NCI-H226 (cell line): ENCODE measurements around the gene ADGB.
"Not testable (repeated sequence)": the region's sequence is repeated elsewhere in the genome, so short reads cannot be mapped to it uniquely, and the experiment has no call there.

Experiments
- DNase-seq: peaks from one replicate; pipeline ENCODE4 v3.0.0-alpha.2; 2015

Gene ADGB

DNA sequence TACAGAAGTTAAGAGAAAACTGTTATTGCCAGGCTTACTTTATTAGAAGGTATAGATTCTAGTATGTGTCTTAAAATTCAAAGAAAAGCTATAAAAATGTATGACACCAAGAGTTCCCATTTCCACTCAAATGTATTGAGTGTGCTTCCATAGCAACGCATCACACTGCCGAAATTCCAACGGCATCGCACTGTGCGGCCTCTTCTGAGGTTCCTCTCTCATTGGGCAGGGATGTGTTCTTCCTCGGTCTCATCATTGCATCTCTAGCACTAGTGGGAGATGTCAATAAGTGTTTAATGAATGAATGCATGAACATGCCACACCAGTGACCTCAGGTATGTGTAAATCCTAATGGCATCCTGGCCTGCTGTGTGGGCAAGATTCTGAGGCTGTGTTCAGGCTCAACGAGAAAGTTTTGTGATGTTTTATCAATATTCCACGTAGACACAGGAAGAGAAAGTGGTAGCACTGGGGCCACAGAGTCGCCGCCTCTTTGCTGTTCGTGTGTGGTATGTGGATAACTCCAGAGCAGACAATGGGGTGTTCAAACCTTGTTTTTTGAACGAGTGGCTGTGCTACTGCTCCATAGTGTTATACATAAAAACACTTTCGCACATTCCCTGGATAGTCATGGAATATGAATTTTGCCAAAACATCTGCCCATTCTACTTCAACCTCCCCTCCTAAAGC, 171.6 kb downstream of the ADGB start:
- DNase-seq: no peak

DNA sequence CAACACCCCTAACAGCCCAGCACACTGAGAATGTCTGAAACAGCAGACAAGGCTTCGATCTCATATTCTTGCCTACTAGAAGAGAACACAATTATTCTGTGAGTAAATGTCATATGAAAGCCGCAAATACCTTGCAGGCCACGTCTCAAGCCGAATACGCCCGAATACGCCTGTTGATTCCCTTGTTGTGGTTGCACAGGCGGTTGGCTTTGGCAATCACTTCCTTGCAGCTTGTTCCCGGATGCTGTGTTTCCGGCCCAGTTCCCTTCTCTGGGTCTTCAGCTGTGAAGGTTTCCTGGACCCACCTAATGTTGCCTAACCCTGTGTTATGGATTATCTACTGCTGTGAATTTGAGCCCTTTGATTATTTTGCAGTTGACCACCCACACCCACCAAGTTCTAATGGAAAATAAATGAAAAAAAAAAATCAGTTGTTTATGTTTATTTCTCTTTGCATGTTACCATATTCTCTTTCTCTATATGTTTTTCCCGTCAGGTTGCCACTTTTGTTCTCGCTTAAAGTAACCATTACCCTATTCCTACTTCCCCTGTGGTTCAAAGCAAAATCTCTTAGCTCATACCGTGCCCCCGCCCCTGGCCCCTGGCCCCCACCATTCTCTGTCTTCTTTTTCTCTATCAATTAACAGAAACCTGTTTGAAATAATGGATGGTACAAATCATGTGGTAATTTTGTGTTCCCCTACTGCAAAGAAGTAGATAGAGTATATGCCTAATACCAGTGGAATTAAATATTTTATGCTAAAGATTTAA, 172.4 kb downstream of the ADGB start:
- DNase-seq: no peak

- DNase-seq: no peak
Observed at GRCh38 chr6:146775220-146775619, 176.4 kb downstream of the ADGB start.

DNA sequence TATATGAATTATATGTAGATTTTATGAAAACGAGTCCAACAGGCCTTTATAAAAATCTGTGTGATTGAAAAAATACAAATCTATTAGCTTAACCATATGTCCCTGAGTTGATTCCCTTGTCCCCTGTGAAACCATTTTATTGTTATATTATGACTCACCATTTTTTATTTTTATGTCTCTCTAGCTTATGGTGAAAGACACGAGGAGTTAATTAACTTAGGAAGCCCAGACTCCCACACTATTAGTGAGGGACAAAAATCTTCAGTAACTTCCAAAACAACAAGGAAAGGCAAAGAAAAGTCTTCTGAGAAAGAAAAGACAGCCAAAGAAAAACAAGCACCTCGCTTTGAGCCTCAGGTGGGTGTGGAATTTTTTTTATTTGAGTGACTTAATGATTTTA, 183.1 kb downstream of the ADGB start:
- no peak for DNase-seq

- DNase-seq: peak; percentile 32
Observed at GRCh38 chr6:146785001-146785585, 186.3 kb downstream of the ADGB start.

DNA sequence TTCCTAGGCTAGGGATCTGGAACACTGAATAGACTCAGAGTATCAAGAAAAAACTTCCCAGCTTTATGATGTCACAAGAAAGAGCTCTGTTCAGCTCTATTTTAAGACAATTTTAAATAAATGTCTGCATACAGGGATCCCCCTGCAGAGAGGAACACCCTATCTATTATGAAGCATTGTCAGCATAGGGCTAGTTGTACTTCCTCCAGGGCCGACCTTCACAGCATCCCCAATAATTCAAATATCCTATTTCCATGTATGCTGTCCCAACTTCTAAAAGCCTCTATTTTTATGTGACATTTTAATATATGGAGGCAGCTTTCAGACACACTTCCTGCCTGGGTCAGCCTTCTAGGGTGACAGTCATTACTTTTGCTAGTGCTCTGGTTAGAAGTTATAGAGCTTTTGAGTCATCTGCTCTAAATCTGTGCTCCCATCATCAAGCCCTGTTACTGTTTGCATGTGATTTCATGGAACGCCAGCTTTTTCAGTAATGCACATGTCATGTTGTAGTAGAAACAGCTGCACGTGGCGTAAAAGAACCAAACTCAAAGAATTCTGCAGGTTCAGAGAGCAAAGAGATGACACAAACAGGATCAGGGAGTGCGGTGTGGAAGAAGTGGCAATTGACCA, 189.2 kb downstream of the ADGB start:
- no peak for DNase-seq

DNA sequence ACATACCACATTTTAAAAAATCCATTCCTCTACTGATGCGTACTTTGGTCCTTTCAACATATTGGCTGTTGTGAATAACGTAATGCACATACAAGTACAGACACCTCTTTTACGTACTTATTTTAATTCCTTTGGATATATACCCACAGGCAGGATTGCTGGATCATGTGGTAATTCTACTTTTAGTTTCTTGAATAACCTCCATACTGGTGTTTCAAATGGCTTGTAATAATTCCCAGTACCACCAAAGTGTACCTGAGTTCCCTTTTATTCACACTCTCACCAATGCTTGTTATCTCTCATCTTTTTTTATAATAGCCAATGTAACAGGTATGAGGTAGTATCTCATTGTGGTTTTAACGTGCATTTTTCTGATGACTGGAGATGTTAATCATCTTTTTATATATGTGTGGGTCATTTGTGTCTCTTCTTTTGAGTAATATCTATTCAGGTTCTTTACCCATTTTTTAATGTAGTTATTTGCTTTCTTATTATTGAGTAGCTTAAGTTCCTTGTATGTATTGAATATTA, 191.9 kb downstream of the ADGB start:
- DNase-seq: no peak

GRCh38 chr6:146791930-146792329, 193.2 kb downstream of the ADGB start:
- DNase-seq: no peak

GRCh38 chr6:146793218-146793617, 194.4 kb downstream of the ADGB start:
- not testable (repeated sequence) for DNase-seq

- DNase-seq: no peak
Observed at GRCh38 chr6:146795479-146796133, 196.8 kb downstream of the ADGB start.

GRCh38 chr6:146803167-146803566, 204.4 kb downstream of the ADGB start:
- DNase-seq: not testable (repeated sequence)

- DNase-seq: no peak
Observed at GRCh38 chr6:146803601-146804000, 204.8 kb downstream of the ADGB start.

DNA sequence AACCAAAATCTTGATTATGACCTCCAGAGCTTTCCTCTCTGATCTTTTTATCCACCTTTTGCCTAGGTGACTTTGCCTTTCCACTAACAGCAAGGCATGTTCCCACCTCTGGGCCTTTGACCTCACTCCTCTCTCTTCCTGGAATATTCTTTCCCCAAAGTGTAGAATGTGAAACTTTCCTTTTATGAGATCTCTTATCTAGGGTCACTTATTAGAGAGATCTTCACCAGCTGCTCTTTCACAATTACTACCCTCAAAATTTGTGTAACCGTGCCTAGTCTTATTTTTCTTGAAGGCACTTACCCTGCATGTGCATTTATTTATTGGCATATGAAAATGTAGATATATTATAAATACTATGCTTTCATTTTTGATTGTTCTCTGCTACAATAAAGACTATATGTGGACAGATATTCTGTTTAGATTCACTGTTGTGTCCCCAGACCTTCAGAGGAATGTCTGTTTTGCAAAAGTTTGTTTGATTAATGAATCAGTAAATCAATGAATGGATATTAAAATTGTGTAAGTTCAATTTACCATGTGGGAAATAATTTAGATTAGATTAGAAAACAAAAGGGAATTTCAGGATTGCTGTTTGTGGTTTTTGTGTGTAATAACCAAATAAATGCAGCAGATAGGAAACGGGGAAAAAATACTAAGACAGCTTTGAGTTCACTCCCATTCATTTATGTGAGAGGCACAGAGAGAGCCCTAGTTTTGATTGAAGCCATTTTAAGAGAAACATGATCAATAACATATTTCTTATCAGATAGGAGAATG, 207.0 kb downstream of the ADGB start:
- no peak for DNase-seq

GRCh38 chr6:146809014-146809413, 210.2 kb downstream of the ADGB start:
- not testable (repeated sequence) for DNase-seq

DNA sequence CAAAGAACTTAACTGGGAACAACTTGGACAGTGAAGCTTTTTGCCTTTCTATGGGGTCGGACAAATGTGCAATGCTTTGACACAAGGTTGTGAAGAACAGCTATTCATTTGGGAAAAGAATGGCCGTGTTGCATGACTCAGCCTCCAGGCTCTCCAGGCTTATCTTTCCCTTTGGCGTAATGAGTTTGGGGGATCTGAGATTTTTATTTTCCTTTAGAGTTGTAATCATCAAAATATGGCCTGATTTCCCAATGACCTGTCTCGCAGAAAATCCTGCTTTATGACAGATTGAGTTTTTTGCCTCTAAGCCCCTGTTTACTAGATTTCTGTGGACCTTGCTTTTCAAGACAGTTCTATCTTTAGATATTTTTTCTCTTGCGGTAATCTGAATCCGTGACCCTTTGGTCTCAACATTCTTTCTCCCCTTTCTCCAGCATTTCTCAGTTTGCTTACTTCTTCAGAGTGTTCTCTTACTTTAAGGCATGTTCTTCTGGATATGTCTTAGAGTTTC, 214.1 kb downstream of the ADGB start:
- DNase-seq: peak; percentile 88

GRCh38 chr6:146813554-146813953, 214.8 kb downstream of the ADGB start:
- peak; percentile 56 for DNase-seq

- no peak for DNase-seq
Observed at GRCh38 chr6:146814148-146814750, 215.5 kb downstream of the ADGB start.

- DNase-seq: peak; percentile 55
Observed at GRCh38 chr6:146815511-146816462, 217.0 kb downstream of the ADGB start.

GRCh38 chr6:146819596-146820320, 221.0 kb downstream of the ADGB start:
- DNase-seq: peak; percentile 70
